ENCODE results near the gene ITM2C.

The ITM2C gene

GRCh38 chr2:230874456-230874855 is 9.7 kb downstream of the ITM2C start:
- DNase-seq, result no peak

- DNase-seq, result no peak
These were observed 10.1 kb downstream of the ITM2C start for GRCh38 chr2:230874876-230875275.

GRCh38 chr2:230875347-230876315 is 10.9 kb downstream of the ITM2C start:
- no peak for DNase-seq

GRCh38 chr2:230877116-230877758 is 12.5 kb downstream of the ITM2C start:
- DNase-seq, result no peak

GRCh38 chr2:230877759-230878598 is 13.2 kb downstream of the ITM2C start:
- no peak for DNase-seq

GRCh38 chr2:230878599-230879188 is 14.0 kb downstream of the ITM2C start:
- DNase-seq, result no peak

- no peak for DNase-seq
These were observed 14.6 kb downstream of the ITM2C start for GRCh38 chr2:230879271-230879882.

GRCh38 chr2:230879891-230880290 is 15.1 kb downstream of the ITM2C start:
- no peak for DNase-seq

GRCh38 chr2:230881840-230882239 is 17.1 kb downstream of the ITM2C start:
- no peak for DNase-seq

GRCh38 chr2:230885463-230886130 is 20.9 kb downstream of the ITM2C start:
- no peak for DNase-seq

GRCh38 chr2:230886206-230886605 is 21.5 kb downstream of the ITM2C start:
- DNase-seq, result no peak

GRCh38 chr2:230886671-230887071 is 21.9 kb downstream of the ITM2C start:
- DNase-seq, result no peak

- DNase-seq, result no peak
These were observed 22.6 kb downstream of the ITM2C start for GRCh38 chr2:230887342-230887741.

- no peak for DNase-seq
These were observed 24.2 kb downstream of the ITM2C start for GRCh38 chr2:230888824-230889400.

GRCh38 chr2:230889911-230890601 is 25.3 kb downstream of the ITM2C start:
- no peak for DNase-seq

GRCh38 chr2:230890646-230891045 is 25.9 kb downstream of the ITM2C start:
- DNase-seq, result no peak

- no peak for DNase-seq
These were observed 26.3 kb downstream of the ITM2C start for GRCh38 chr2:230891064-230891463.

GRCh38 chr2:230891509-230891908 is 26.8 kb downstream of the ITM2C start:
- DNase-seq, result no peak

GRCh38 chr2:230893338-230893737 is 28.6 kb downstream of the ITM2C start:
- DNase-seq, result no peak
